Kidney capillary endothelial cell (primary cell): ENCODE data around the gene PAX2.

Experiments
- DNase-seq: peaks from one replicate; pipeline ENCODE4 v3.0.0-alpha.2; 2018; ENCODE audit warnings: low spot score

PAX2 gene

DNA sequence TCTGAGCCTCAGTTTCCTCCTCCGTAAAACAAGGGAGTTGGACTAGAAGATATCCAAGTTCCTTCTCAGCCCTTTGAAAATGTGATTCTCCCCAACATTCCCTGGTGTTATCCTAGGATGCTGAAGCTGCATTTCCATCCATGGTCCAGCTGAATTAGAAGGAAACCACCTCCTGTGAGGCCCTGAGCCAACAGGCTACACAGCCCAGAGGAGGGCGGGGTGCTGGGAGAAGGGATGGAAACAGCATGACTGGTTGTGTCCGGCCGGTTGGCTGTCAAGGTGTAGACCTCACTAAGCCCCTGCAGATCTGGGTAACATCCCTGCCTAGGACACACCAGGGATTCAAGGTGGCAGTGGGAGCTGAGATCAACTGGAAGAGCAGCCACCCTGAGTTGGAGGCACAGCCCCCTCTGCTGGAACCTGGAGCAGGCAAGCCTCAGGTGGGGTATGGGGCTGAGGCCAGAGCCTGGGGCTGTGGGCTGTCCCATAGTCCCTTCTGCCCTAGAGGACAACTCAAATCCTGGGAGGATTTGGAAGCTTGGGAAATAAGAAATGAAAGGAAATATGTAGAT lies 72.0 kb downstream of the PAX2 start:
- no peak for DNase-seq

GRCh38 chr10:100819424-100819823 lies 74.0 kb downstream of the PAX2 start:
- DNase-seq, result no peak

DNA sequence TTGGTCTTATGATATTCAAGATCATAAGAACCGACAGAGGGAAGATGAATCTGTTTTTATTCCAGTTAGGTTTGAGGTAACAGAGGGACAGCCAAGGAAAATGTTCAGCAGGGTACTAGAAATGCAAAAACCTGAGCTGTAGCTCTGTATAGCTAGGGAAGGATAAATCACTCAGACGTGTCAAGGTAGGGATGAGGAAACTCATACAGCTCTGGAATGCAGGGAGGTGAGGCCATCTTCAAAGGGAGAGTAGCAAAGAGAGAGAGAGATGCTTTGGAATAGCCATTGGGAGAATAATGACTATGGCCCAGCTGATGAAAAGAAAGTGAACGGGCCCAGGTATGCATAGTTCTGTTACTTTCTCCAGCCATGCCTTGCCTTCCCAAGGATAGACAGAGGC lies 77.8 kb downstream of the PAX2 start:
- DNase-seq, result no peak

DNA sequence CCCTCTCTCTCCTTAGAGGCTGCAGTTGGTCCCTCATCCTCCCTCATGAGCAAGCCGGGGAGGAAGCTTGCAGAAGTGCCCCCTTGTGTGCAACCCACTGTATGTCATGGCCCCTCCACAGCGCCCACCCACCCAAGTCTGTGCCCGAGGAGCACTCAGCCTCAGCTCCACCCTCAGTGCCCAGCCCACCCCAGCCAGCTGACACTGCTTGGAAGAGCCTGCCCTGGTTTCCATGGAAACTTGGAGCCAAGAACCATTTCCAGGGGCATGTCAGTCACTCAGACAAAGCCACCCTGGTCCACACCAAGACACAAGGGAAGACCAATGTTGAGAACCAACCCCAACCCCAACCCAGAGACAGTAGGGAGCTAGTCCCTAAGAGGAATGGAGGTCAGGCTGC lies 79.5 kb downstream of the PAX2 start:
- DNase-seq, result no peak

DNA sequence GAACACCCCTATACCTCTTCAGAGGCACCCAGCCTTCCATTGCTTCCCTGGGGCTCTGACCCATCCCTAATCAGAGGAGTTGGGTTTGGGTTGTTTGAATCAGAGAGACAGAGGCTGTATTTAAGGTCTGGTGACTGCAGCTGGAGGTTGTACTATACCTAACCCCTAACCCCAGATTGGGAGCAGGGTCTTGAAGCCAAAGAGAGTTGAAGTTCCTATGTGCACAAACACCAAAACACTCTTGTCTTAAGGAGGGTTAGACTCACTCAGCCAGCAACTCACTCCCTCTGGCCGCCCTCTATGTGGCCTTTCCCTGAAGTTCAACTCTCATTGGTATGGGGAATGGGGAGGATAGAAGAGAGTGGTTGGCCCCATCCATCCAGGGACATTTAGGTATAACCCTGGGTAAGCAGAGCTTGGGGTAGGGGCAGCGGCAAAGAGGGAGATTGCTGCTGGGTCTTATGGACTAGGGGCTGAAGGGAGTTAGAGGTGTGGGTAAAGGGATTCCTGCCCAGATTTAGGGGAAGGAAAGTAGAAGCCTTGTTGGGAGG lies 80.0 kb downstream of the PAX2 start:
- DNase-seq, result no peak

GRCh38 chr10:100826031-100826651 lies 80.8 kb downstream of the PAX2 start:
- no peak for DNase-seq

DNA sequence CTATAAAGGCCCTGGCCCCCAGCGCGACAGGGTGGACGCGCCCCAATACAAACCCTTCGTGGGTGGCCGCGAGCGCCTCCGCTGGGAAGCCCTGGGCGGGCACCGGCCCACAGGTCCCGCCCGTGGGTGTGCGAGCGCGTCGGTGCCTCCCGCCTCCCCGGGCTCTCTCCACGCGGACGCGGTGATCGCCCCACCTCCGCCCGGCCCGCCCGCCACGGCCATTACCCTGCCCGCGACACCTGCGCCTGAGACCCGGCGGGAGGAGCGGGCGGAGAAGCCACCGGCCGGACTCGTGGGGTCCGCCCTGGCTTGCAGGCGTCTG lies 81.2 kb downstream of the PAX2 start:
- DNase-seq, result no peak

GRCh38 chr10:100826983-100827818 lies 81.8 kb downstream of the PAX2 start:
- no peak for DNase-seq

GRCh38 chr10:100827819-100828737 lies 82.7 kb downstream of the PAX2 start:
- peak; percentile 34 for DNase-seq

DNA sequence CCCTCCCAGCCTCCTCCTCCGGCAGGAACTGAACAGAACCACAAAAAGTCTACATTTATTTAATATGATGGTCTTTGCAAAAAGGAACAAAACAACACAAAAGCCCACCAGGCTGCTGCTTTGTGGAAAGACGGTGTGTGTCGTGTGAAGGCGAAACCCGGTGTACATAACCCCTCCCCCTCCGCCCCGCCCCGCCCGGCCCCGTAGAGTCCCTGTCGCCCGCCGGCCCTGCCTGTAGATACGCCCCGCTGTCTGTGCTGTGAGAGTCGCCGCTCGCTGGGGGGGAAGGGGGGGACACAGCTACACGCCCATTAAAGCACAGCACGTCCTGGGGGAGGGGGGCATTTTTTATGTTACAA lies 83.3 kb downstream of the PAX2 start:
- no peak for DNase-seq

DNA sequence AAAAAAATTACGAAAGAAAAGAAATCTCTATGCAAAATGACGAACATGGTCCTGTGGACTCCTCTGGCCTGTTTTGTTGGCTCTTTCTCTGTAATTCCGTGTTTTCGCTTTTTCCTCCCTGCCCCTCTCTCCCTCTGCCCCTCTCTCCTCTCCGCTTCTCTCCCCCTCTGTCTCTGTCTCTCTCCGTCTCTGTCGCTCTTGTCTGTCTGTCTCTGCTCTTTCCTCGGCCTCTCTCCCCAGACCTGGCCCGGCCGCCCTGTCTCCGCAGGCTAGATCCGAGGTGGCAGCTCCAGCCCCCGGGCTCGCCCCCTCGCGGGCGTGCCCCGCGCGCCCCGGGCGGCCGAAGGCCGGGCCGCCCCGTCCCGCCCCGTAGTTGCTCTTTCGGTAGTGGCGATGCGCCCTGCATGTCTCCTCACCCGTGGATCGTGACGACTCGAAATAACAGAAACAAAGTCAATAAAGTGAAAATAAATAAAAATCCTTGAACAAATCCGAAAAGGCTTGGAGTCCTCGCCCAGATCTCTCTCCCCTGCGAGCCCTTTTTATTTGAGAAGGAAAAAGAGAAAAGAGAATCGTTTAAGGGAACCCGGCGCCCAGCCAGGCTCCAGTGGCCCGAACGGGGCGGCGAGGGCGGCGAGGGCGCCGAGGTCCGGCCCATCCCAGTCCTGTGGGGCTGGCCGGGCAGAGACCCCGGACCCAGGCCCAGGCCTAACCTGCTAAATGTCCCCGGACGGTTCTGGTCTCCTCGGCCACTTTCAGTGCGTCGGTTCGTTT lies 83.9 kb downstream of the PAX2 start:
- no peak for DNase-seq

GRCh38 chr10:100829933-100830727 lies 84.7 kb downstream of the PAX2 start:
- no peak for DNase-seq

- DNase-seq, result no peak
Measured at GRCh38 chr10:100830728-100831111, 85.3 kb downstream of the PAX2 start.

DNA sequence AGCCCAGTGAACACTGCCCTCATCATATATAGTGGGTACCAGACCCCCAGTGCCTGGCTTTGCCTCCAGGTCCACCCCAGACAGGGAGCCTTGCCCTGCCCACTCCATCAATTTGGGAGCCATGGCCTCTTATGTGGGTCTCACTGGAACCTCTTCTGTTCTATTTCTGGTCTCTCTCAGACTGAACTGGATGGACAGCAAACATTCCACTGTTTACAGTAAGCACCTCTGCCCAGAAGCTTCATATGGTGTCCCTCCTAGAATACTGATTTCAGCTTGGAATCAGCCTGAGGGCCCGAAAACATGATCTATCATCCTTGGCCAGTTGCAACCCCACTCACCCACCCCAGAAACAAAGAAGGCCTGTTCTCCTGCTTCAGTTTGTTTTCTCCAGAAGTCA lies 86.4 kb downstream of the PAX2 start:
- DNase-seq, result no peak

DNA sequence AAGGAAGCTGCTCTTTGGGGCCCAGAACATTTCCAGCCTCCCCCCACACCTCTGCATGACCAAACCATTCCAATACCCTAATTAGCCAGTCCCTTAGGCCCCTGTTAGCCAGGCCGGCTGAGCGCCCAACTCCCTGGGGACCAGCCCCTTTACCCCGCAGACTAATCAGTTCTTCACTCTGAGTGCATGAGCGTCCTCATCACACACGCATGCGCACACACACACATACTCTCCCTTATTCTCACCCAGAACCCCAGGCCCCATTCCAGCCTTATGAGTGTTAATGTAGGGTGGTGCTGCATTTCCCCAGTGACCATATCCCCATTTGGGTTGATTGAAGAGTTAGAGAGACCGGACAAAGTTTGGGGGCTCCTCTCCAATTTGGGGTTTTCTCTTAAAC lies 90.4 kb downstream of the PAX2 start:
- DNase-seq, result no peak

GRCh38 chr10:100836891-100837290 lies 91.5 kb downstream of the PAX2 start:
- no peak for DNase-seq

DNA sequence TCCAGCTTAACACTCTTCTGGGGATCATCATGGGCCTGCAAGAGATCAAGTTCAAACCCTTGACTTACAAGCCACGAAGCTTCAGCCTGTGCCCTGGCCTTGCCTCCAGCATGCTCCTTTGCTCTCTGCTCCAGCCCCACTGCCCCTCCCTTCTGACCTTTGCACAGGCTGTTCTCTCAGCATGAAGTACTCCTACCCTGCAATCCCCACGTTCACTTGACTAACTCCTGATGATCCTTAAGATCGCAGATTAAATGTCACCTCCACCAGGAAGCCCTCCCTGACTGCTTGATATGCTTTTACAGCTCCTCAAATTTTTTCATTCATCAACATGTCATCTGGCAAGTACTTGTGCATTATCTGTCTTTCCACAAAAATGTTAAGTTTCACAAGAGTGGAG lies 91.9 kb downstream of the PAX2 start:
- no peak for DNase-seq

- no peak for DNase-seq
Measured at GRCh38 chr10:100838986-100839385, 93.6 kb downstream of the PAX2 start.

DNA sequence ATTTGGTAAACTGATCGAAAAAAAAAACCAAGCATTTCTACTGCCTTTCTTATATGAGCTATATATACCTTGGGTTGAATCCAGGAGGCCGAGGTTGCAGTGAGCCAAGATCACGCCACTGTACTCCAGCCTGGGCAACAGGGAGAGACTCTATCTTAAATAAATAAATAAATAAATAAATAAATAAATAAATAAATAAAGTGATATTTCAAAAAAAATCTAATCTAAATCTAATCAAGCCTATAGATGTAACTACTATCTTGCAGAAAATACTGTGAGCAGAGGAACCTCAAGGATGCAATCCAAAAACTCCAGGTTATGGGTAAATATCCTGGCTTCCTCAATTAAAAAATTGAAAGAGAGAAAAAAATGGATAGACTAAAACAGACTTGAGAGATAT lies 96.1 kb downstream of the PAX2 start:
- no peak for DNase-seq

- DNase-seq, result no peak
Measured at GRCh38 chr10:100847440-100847839, 102.1 kb downstream of the PAX2 start.

GRCh38 chr10:100848770-100849169 lies 103.4 kb downstream of the PAX2 start:
- DNase-seq, result no peak
